ENCODE data around the gene ASTL.

DNA sequence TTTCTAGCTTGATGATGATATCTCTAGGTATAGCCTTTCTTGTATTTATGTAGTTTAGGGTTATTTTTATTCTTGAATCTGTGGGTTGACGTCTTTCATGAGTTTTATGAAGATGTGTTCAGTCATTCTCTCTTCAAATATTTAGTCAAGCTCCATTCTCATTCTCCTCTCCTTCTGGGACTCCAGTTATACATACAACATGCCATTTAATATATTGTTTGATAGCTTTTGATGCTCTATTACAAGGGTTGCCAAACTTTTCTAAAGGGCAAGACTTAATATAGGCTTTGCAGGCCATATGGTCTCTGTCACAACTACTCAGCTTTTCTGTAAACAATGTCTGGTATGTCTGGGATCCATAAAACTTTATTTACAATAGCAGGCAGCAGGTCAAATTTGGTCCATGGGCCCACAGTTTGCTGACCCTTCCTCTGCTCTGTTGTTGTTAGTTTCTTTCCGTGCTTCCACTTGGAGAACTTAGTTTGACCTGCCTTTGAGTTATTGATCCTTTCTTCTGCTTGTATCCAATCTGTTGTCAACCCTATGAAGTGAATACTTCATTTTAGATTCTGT lies 63.0 kb downstream of the ASTL start:
- TF ChIP-seq, protein P1, sequence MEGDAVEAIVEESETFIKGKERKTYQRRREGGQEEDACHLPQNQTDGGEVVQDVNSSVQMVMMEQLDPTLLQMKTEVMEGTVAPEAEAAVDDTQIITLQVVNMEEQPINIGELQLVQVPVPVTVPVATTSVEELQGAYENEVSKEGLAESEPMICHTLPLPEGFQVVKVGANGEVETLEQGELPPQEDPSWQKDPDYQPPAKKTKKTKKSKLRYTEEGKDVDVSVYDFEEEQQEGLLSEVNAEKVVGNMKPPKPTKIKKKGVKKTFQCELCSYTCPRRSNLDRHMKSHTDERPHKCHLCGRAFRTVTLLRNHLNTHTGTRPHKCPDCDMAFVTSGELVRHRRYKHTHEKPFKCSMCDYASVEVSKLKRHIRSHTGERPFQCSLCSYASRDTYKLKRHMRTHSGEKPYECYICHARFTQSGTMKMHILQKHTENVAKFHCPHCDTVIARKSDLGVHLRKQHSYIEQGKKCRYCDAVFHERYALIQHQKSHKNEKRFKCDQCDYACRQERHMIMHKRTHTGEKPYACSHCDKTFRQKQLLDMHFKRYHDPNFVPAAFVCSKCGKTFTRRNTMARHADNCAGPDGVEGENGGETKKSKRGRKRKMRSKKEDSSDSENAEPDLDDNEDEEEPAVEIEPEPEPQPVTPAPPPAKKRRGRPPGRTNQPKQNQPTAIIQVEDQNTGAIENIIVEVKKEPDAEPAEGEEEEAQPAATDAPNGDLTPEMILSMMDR (IDR thresholded peaks at IDR 0.05) = no peak
- TF ChIP-seq ZFX (IDR thresholded peaks at IDR 0.05; ENCODE audit: borderline replicate concordance) = no peak
